ENCODE measurements around the gene MLLT6. TPM values are rescaled to one million over a fixed set of nuclear protein-coding genes. Genes with fewer than 3 reads are reported as not detected.

The MLLT6 gene
- total and polyA plus RNA-seq, 2 of the 4 experiments (the other 2 are of a cell fraction): 7.2 to 21.2 TPM

DNA sequence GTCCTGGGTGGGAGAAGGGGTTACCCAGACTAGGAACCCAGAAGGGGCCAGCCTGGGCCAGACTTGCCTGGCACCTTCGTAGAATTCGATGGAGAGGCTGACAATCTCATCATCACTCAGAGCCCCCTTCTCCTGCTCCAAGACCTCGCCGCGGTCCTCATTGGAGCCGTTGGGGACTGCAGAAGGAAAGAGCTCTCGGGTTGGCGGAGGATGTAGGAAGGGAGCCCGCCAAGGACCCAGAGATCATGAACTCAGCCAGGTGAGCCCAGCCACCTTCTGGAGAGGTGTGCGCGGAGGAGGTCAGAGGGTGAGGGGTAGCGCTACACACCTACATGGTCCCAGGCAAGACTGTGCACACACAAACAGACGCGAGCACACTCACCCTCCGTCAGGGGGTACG lies 33.6 kb downstream of the MLLT6 start:
- no peak overlapping the region for H4K8ac ChIP-seq (ENCODE audit: low read depth in 2 of 2, low read length in 2 of 2)
- no peak overlapping the region for H3K4me3 ChIP-seq (ENCODE audit: insufficient read depth, low read depth, low read length)
- H3K9me1 ChIP-seq (ENCODE audit: insufficient read depth, low read length): peaks cover 6% of the 10 kb centered on the region
- WGBS, 2 experiments (ENCODE audit: extremely low coverage in 2 of 2, insufficient read length in 1 of 2): no CpG with 5 or more reads among the region's 16 CpGs
- TF ChIP-seq FOS (IDR thresholded peaks at IDR 0.05; ENCODE audit: low read depth, low read length) (no peak), BHLHE40 (IDR thresholded peaks at IDR 0.05; ENCODE audit: low read depth, low read length) (no peak), CHD1 (IDR thresholded peaks at IDR 0.05; ENCODE audit: low read depth, low read length) (no peak), SMC3 (IDR thresholded peaks at IDR 0.05; ENCODE audit: low read depth, low read length) (no peak), MXI1 (IDR thresholded peaks at IDR 0.05; ENCODE audit: borderline replicate concordance, low read depth, low read length) (no peak), RAD21 (IDR thresholded peaks at IDR 0.05; ENCODE audit: low read length) (no peak)
- TF ChIP-seq, protein P1, sequence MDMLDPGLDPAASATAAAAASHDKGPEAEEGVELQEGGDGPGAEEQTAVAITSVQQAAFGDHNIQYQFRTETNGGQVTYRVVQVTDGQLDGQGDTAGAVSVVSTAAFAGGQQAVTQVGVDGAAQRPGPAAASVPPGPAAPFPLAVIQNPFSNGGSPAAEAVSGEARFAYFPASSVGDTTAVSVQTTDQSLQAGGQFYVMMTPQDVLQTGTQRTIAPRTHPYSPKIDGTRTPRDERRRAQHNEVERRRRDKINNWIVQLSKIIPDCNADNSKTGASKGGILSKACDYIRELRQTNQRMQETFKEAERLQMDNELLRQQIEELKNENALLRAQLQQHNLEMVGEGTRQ (IDR thresholded peaks at IDR 0.05; ENCODE audit: low read depth, low read length): no peak
- TF ChIP-seq, protein P2, sequence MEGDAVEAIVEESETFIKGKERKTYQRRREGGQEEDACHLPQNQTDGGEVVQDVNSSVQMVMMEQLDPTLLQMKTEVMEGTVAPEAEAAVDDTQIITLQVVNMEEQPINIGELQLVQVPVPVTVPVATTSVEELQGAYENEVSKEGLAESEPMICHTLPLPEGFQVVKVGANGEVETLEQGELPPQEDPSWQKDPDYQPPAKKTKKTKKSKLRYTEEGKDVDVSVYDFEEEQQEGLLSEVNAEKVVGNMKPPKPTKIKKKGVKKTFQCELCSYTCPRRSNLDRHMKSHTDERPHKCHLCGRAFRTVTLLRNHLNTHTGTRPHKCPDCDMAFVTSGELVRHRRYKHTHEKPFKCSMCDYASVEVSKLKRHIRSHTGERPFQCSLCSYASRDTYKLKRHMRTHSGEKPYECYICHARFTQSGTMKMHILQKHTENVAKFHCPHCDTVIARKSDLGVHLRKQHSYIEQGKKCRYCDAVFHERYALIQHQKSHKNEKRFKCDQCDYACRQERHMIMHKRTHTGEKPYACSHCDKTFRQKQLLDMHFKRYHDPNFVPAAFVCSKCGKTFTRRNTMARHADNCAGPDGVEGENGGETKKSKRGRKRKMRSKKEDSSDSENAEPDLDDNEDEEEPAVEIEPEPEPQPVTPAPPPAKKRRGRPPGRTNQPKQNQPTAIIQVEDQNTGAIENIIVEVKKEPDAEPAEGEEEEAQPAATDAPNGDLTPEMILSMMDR (conservative IDR thresholded peaks at IDR 0.05; ENCODE audit: low read depth, low read length): no peak
- H2BK15ac ChIP-seq (ENCODE audit: low read depth, low read length): no peak overlapping the region
- H3K36me3 ChIP-seq (ENCODE audit: control insufficient read depth, insufficient read depth, low read length): peaks cover 47% of the 10 kb centered on the region
- CTCF ChIA-PET: no interaction called here
- peaks cover 71% of the 10 kb centered on the region for H4K20me1 ChIP-seq (ENCODE audit: insufficient read depth, low read length)
- dilution Hi-C loops (cut with HindIII; ENCODE audit: low sequenced_read_pairs, unreplicated experiment): no loop called here
- peaks cover 14% of the 10 kb centered on the region for H3K4me1 ChIP-seq (ENCODE audit: control insufficient read depth, insufficient read depth, low read length)
- H2BK20ac ChIP-seq (ENCODE audit: low read depth, low read length): no peak overlapping the region
- intact Hi-C loops (cut with micrococcal nuclease): no loop called here
- no peaks in the 10 kb centered on the region for H3K27me3 ChIP-seq (ENCODE audit: control insufficient read depth, insufficient read depth, low read length)
- in situ Hi-C loops (cut with MboI; ENCODE audit: low sequenced_read_pairs): no loop called here
- no peaks in the 10 kb centered on the region for H3K9me3 ChIP-seq (ENCODE audit: control insufficient read depth, insufficient read depth, low read length)
- H3K23ac ChIP-seq (ENCODE audit: low read depth, low read length): no peak overlapping the region
- H2AK9ac ChIP-seq (replicated peaks; ENCODE audit: low read depth, low read length, poor library complexity): no peak overlapping the region
- H3K27ac ChIP-seq (ENCODE audit: insufficient read depth, low read length): no peak overlapping the region
- no peak overlapping the region for H4K5ac ChIP-seq (ENCODE audit: low read depth, low read length)
- no peak overlapping the region for H3K14ac ChIP-seq (replicated peaks; ENCODE audit: low read depth, low read length)
- no peak overlapping the region for H2BK5ac ChIP-seq (ENCODE audit: low read depth, low read length, poor library complexity, severe bottlenecking)
- H2AK5ac ChIP-seq (ENCODE audit: low read depth, low read length): no peak overlapping the region
- H3K4me2 ChIP-seq (ENCODE audit: low read depth, low read length): no peak overlapping the region
- H4K91ac ChIP-seq (ENCODE audit: insufficient read depth, low read depth, low read length): no peak overlapping the region
- H2BK120ac ChIP-seq (ENCODE audit: low read depth, low read length): no peak overlapping the region
- no peak overlapping the region for H3K18ac ChIP-seq (ENCODE audit: low read depth, low read length)
- POLR2A ChIA-PET (ENCODE audit: unreplicated experiment): no interaction called here
- H3K56ac ChIP-seq (ENCODE audit: extremely low read depth, insufficient read depth, low read length): no peak overlapping the region
- ATAC-seq (ENCODE audit: low read depth): no peak
- BruUV-seq (replicated peaks): no TSS peak
- H3K4ac ChIP-seq (ENCODE audit: low read depth, low read length): no peak overlapping the region
- H3K9ac ChIP-seq (ENCODE audit: low read depth, low read length): no peak overlapping the region
- DNase-seq: no peak
- peaks cover 15 to 74% of the 10 kb centered on the region in 2 experiments for H3K79me1 ChIP-seq (ENCODE audit: low read depth in 1 of 2, low read length in 2 of 2)
- H2AFZ ChIP-seq (replicated peaks; ENCODE audit: low read length, poor library complexity): no peak overlapping the region
